HepG2 (cell line): ENCODE measurements around the gene PM20D1. TPM values are rescaled to one million over a fixed set of nuclear protein-coding genes. Genes with fewer than 3 reads are reported as not detected.

Experiments
- BCL6 ChIP-seq: IDR thresholded peaks from 2 replicates; pipeline ENCODE4 v1.6.1; 2016; ENCODE audit warnings: missing genetic modification reagents, missing compliant biosample characterization
- CCDC6 ChIP-seq: sonication (generic); formaldehyde crosslinking; IDR thresholded peaks from 2 replicates; pipeline ENCODE4 v1.8.1; 2022; ENCODE audit warnings: mild to moderate bottlenecking, missing genetic modification reagents, moderate library complexity
- CEBPB ChIP-seq: IDR thresholded peaks from 2 replicates; pipeline ENCODE4 v1.6.1; 2011; ENCODE audit warnings: low read depth, low read length, improper control_type of control experiment, borderline replicate concordance
- CHD4 ChIP-seq: fragments of 200-600 bp; sonication (generic); IDR thresholded peaks from 2 replicates; pipeline ENCODE4 v1.7.0; 2017; ENCODE audit warnings: mild to moderate bottlenecking, low read length, borderline replicate concordance
- ELF4 ChIP-seq: sonication (generic); formaldehyde crosslinking; IDR thresholded peaks from 2 replicates; pipeline ENCODE4 v1.5.0; 2020; ENCODE audit warnings: missing genetic modification reagents, mild to moderate bottlenecking, moderate library complexity, borderline replicate concordance
- GFI1 ChIP-seq: sonication (generic); formaldehyde crosslinking; IDR thresholded peaks from 2 replicates; pipeline ENCODE4 v1.5.0; 2020; ENCODE audit warnings: missing genetic modification reagents, mild to moderate bottlenecking, borderline replicate concordance
- JARID2 ChIP-seq: sonication (generic); formaldehyde crosslinking; IDR thresholded peaks from 2 replicates; pipeline ENCODE4 v1.8.1; 2023; ENCODE audit warnings: missing genetic modification reagents, inconsistent platforms; ENCODE audit not compliant: insufficient replicate concordance
- JUN ChIP-seq: sonication (generic); formaldehyde crosslinking; IDR thresholded peaks from 2 replicates; pipeline ENCODE4 v1.4.0; 2020; ENCODE audit warnings: mild to moderate bottlenecking, missing genetic modification reagents
- KAT7 ChIP-seq: IDR thresholded peaks from 2 replicates; pipeline ENCODE4 v1.6.1; 2018; ENCODE audit warnings: borderline replicate concordance, missing compliant biosample characterization
- KDM4B ChIP-seq: sonication (generic); formaldehyde crosslinking; IDR thresholded peaks from 2 replicates; pipeline ENCODE4 v1.4.0; 2020; ENCODE audit warnings: missing genetic modification reagents
- PHF20 ChIP-seq: sonication (generic); formaldehyde crosslinking; IDR thresholded peaks from 2 replicates; pipeline ENCODE4 v1.5.0; 2020; ENCODE audit warnings: mild to moderate bottlenecking, missing genetic modification reagents
- PHF5A ChIP-seq: IDR thresholded peaks from one replicate; pipeline ENCODE4 v1.6.1; 2018; ENCODE audit warnings: low read depth, missing genetic modification reagents; ENCODE audit not compliant: unreplicated experiment
- PRPF4 ChIP-seq: fragments of 200-400 bp; formaldehyde crosslinking; IDR thresholded peaks from 2 replicates; pipeline ENCODE4 v1.6.1; 2016; ENCODE audit warnings: low read length, low read depth; ENCODE audit not compliant: poor library complexity, severe bottlenecking
- REST ChIP-seq, 2 experiments: IDR thresholded peaks; 2 replicates each; pipeline ENCODE4 v1.6.1; 2011 to 2012; ENCODE audit warnings: low read length in 2 of 2, borderline replicate concordance in 1 of 2, low read depth in 1 of 2, mild to moderate bottlenecking in 1 of 2, moderate library complexity in 1 of 2
- SAFB2 ChIP-seq: sonication (generic); formaldehyde crosslinking; IDR thresholded peaks from 2 replicates; pipeline ENCODE4 v1.5.1; 2020; ENCODE audit warnings: missing genetic modification reagents, low read depth, mild to moderate bottlenecking, borderline replicate concordance
- TEAD3 ChIP-seq: optimal IDR thresholded peaks from 2 replicates; pipeline ENCODE3; 2016; ENCODE audit warnings: borderline replicate concordance
- THAP11 ChIP-seq: IDR thresholded peaks from 2 replicates; pipeline ENCODE4 v1.6.1; 2016; ENCODE audit warnings: missing biosample characterization, missing genetic modification reagents
- ZBTB34 ChIP-seq: sonication (generic); formaldehyde crosslinking; IDR thresholded peaks from 2 replicates; pipeline ENCODE4 v1.8.0; 2022; ENCODE audit warnings: mild to moderate bottlenecking, missing genetic modification reagents
- ZNF230 ChIP-seq: sonication (generic); formaldehyde crosslinking; IDR thresholded peaks from 2 replicates; pipeline ENCODE4 v1.4.0; 2020; ENCODE audit warnings: mild to moderate bottlenecking, missing genetic modification reagents
- ZNF232 ChIP-seq: sonication (generic); formaldehyde crosslinking; IDR thresholded peaks from 2 replicates; pipeline ENCODE4 v1.4.0; 2020; ENCODE audit warnings: missing genetic modification reagents, borderline replicate concordance
- ZNF263 ChIP-seq: sonication (generic); formaldehyde crosslinking; IDR thresholded peaks from 2 replicates; pipeline ENCODE4 v1.4.0; 2020; ENCODE audit warnings: missing genetic modification reagents
- ZNF264 ChIP-seq: sonication (generic); formaldehyde crosslinking; IDR thresholded peaks from 2 replicates; pipeline ENCODE4 v1.4.0; 2020; ENCODE audit warnings: missing genetic modification reagents
- ZNF451 ChIP-seq: sonication (generic); formaldehyde crosslinking; IDR thresholded peaks from 2 replicates; pipeline ENCODE4 v1.5.0; 2020; ENCODE audit warnings: mild to moderate bottlenecking, missing genetic modification reagents
- ZNF703 ChIP-seq: sonication (generic); formaldehyde crosslinking; IDR thresholded peaks from 2 replicates; pipeline ENCODE4 v1.5.1; 2020; ENCODE audit warnings: missing genetic modification reagents, mild to moderate bottlenecking, moderate library complexity, borderline replicate concordance
- ZNF768 ChIP-seq: sonication (generic); formaldehyde crosslinking; IDR thresholded peaks from 2 replicates; pipeline ENCODE4 v1.4.0; 2020; ENCODE audit warnings: missing genetic modification reagents
- ZNF792 ChIP-seq: IDR thresholded peaks from 2 replicates; pipeline ENCODE4 v1.6.1; 2016
- ZNF816 ChIP-seq: sonication (generic); formaldehyde crosslinking; IDR thresholded peaks from 2 replicates; pipeline ENCODE4 v1.8.0; 2022; ENCODE audit warnings: missing genetic modification reagents, mild to moderate bottlenecking, borderline replicate concordance
- polyA plus RNA-seq, 8 experiments: library from polyadenylated mRNA; depleted of rRNA in 3 of 8; stranded (reverse) in 7 of 8; unstranded in 1 of 8; fragments of >200 nt; fragmentation: Illumina TruSeq in 4 of 8; extraction: Trizol in 4 of 8; gene quantifications; 2 replicates each; pipeline versions ENCODE4 v1.2.1 to v1.2.3, GENCODE V29; 2011 to 2016; ENCODE audit warnings: low read depth in 4 of 8, missing spikeins in 1 of 8, mixed read lengths in 1 of 8; ENCODE audit not compliant: insufficient read depth in 1 of 8
- total RNA-seq, 5 experiments: library from RNA; depleted of rRNA; stranded (reverse); fragments of >200 nt; fragmentation: Illumina TruSeq; extraction: Trizol; gene quantifications; 2 replicates each; pipeline ENCODE4 v1.2.3, GENCODE V29; 2016; ENCODE audit warnings: low read depth in 1 of 5

The PM20D1 gene
- total and polyA plus RNA-seq, 2 of the 13 experiments (the other 11 are each of a cell fraction or from before 2014, with no cell fraction given): not detected

GRCh38 chr1:205812878-205813754 is 36.8 kb downstream of the PM20D1 start, which contains the start of gene SLC41A1 (continued):
- peak; percentile 31; the same call in 1 of the 2 replicates for TF ChIP-seq THAP11
- TF ChIP-seq JUN (CRISPR knock-in tag): no peak
- 0 out of 2 replicates have a peak, but pooled peaks have one; percentile 37 for TF ChIP-seq CCDC6
- no peak for TF ChIP-seq ZNF264 (CRISPR knock-in tag)
- no peak for TF ChIP-seq ZNF703 (CRISPR knock-in tag)
- 0 out of 2 replicates have a peak, but pooled peaks have one; percentile 33 for TF ChIP-seq ZNF263
- no peak for TF ChIP-seq ZNF792 (CRISPR knock-in tag)
- no peak for TF ChIP-seq SAFB2 (CRISPR knock-in tag)
- TF ChIP-seq ZNF816 (CRISPR knock-in tag): no peak
- no peak for TF ChIP-seq REST (IDR thresholded peaks at IDR 0.05; ENCODE audit: borderline replicate concordance in 1 of 2, low read depth in 1 of 2, low read length in 2 of 2)
- TF ChIP-seq KAT7 (CRISPR knock-in tag): no peak
- TF ChIP-seq ZNF451 (CRISPR knock-in tag): no peak
- no peak for TF ChIP-seq PHF5A (CRISPR knock-in tag)
- no peak for TF ChIP-seq KDM4B
- no peak for TF ChIP-seq GFI1
- no peak for TF ChIP-seq JARID2
- TF ChIP-seq BCL6 (CRISPR knock-in tag): 0 out of 2 replicates have a peak, but pooled peaks have one; percentile 5
- 0 out of 2 replicates have a peak, but pooled peaks have one; percentile 58 for TF ChIP-seq ZNF230 (CRISPR knock-in tag)
- no peak for TF ChIP-seq ZBTB34
- TF ChIP-seq PRPF4: no peak
- TF ChIP-seq CHD4: no peak
- TF ChIP-seq PHF20 (CRISPR knock-in tag): no peak
- peak; percentile 29; the same call in 1 of the 2 replicates for TF ChIP-seq ZNF232 (CRISPR knock-in tag)
- no peak for TF ChIP-seq ELF4 (CRISPR knock-in tag)
- TF ChIP-seq TEAD3 (CRISPR knock-in tag): no peak
- no peak for TF ChIP-seq ZNF768 (CRISPR knock-in tag)
- no peak for TF ChIP-seq CEBPB
